Measurements from ENCODE around the gene VAV2. TPM values are rescaled to one million over a fixed set of nuclear protein-coding genes. Genes with fewer than 3 reads are reported as not detected.

The VAV2 gene
- total and polyA plus RNA-seq, 9 of the 15 experiments (the other 6 are each of a cell fraction or from before 2014, with no cell fraction given): 0.01 to 2.7 (median 1.0) TPM; not detected in 1

- Histone ChIP-seq H4K20me1 (replicated peaks; ENCODE audit: control insufficient read depth, insufficient read depth, low read length) (peaks cover 32% of the 10 kb centered on the region), H3K27ac (ENCODE audit: extremely low read depth, low read depth, low read length) (no peak overlapping the region), H2AFZ (ENCODE audit: low read depth, low read length) (no peak overlapping the region), H3K4me1 (replicated peaks in 1 of 2; ENCODE audit: control insufficient read depth in 2 of 2, insufficient read depth in 2 of 2, low read length in 2 of 2) (peaks cover 0 to 6% of the 10 kb centered on the region in 2 experiments; a peak in 2 of 5 replicates), H3K9me1 (ENCODE audit: control insufficient read depth, insufficient read depth, low read length) (no peaks in the 10 kb centered on the region), H3K79me2 (ENCODE audit: control insufficient read depth, insufficient read depth, low read length) (no peaks in the 10 kb centered on the region), H3K9me3 (replicated peaks; ENCODE audit: control insufficient read depth, insufficient read depth, low read depth, low read length) (no peaks in the 10 kb centered on the region), H3K9ac (ENCODE audit: insufficient read depth in 1 of 2, low read depth in 2 of 2, low read length in 2 of 2) (no peak overlapping the region), H3K4me3 (no peak overlapping the region), H3K36me3 (ENCODE audit: control insufficient read depth, insufficient read depth, low read length) (no peaks in the 10 kb centered on the region), H3K4me2 (ENCODE audit: insufficient read depth, low read length) (no peak overlapping the region), H3K27me3 (ENCODE audit: control insufficient read depth in 2 of 2, insufficient read depth in 2 of 2, low read length in 2 of 2) (peaks cover 12 to 81% of the 10 kb centered on the region in 2 experiments)
- ATAC-seq: no peak
- ChIA-PET POLR2A (interaction anchor here (0.7 kb wide), 1 partner anchor 19 kb away, joined by 3 read pairs; no protein-coding TSS in a partner anchor), CTCF (ENCODE audit: low intra/inter-chr PET ratio) (no interaction called here)
- intact Hi-C loops (cut with micrococcal nuclease) (no loop called here), in situ Hi-C loops (cut with MboI) (no loop called here)
- 11% methylated on average over 7 of the region's 7 CpGs for WGBS (ENCODE audit: insufficient coverage, low coverage, missing lambda C conversion rate)
- FAIRE-seq: no peak
- no peak for TF ChIP-seq RFX7 (CRISPR knock-in tag; IDR thresholded peaks at IDR 0.05)
- no peak for TF ChIP-seq CBFA2T2 (conservative IDR thresholded peaks at IDR 0.05)
- TF ChIP-seq KLF6 (CRISPR knock-in tag; IDR thresholded peaks at IDR 0.05; ENCODE audit: borderline replicate concordance): no peak
- BruUV-seq (replicated peaks): no TSS peak
- no peak for DNase-seq (ENCODE audit: extremely low read depth in 1 of 4, low spot score in 3 of 4)
These were observed 147.7 kb downstream of the VAV2 start for GRCh38 chr9:133844398-133844784.

DNA sequence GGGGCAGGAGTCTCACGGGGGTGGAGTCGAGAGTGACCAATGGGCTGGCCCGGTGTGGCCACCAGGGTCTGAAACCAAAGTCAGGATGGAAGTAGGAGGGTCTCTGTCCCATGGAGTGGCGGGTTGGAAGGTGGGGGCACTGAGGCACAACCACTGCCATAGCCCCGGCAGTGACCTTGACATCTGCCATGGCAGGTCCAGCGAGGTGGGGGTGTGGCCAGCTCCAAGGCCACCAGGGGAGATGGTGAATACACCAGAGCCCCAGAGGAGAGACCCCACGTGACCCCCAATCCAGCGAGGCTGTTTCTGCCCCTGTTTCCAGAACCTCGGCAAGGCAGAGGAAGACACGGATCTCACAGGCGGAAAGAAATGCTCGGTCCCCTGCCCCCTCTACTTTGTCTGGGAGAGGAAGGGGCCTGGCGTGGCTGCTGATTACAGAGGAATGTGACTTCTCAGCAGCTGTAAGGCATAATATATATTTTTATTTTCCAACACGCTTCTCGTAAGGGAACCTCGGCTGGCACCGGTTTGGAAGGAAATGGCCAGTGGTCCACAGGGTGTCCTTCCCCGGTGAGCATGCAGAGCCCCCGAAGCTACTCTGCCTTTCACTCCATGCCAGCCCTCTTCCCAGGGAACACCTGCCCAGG, 148.2 kb downstream of the VAV2 start:
- H3K27ac ChIP-seq (ENCODE audit: extremely low read depth, low read depth, low read length): no peak overlapping the region
- 11% methylated on average over 19 of the region's 19 CpGs for WGBS (ENCODE audit: insufficient coverage, low coverage, missing lambda C conversion rate)
- ATAC-seq (no peak), FAIRE-seq (no peak), DNase-seq (ENCODE audit: extremely low read depth in 1 of 4, low spot score in 3 of 4) (no peak)
- intact Hi-C loops (cut with micrococcal nuclease) (no loop called here), in situ Hi-C loops (cut with MboI) (no loop called here)
- H3K4me3 ChIP-seq: no peak overlapping the region
- TF ChIP-seq PHTF2 (CRISPR knock-in tag; IDR thresholded peaks at IDR 0.05) (no peak), REST (IDR thresholded peaks at IDR 0.05; ENCODE audit: borderline replicate concordance) (no peak), REST (CRISPR knock-in tag; IDR thresholded peaks at IDR 0.05; ENCODE audit: low read depth) (no peak)
- no peaks in the 10 kb centered on the region for H3K79me2 ChIP-seq (ENCODE audit: control insufficient read depth, insufficient read depth, low read length)
- ChIA-PET CTCF (ENCODE audit: low intra/inter-chr PET ratio) (no interaction called here), POLR2A (no interaction called here)
- H3K9me1 ChIP-seq (ENCODE audit: control insufficient read depth, insufficient read depth, low read length): no peaks in the 10 kb centered on the region
- H4K20me1 ChIP-seq (replicated peaks; ENCODE audit: control insufficient read depth, insufficient read depth, low read length): peaks cover 27% of the 10 kb centered on the region
- H2AFZ ChIP-seq (ENCODE audit: low read depth, low read length): no peak overlapping the region
- H3K9me3 ChIP-seq (replicated peaks; ENCODE audit: control insufficient read depth, insufficient read depth, low read depth, low read length): no peaks in the 10 kb centered on the region
- no peak overlapping the region for H3K9ac ChIP-seq (ENCODE audit: insufficient read depth in 1 of 2, low read depth in 2 of 2, low read length in 2 of 2)
- H3K4me1 ChIP-seq (replicated peaks in 1 of 2; ENCODE audit: control insufficient read depth in 2 of 2, insufficient read depth in 2 of 2, low read length in 2 of 2): peaks cover 0 to 6% of the 10 kb centered on the region in 2 experiments; a peak in 2 of 5 replicates
- peaks cover 12 to 76% of the 10 kb centered on the region in 2 experiments for H3K27me3 ChIP-seq (ENCODE audit: control insufficient read depth in 2 of 2, insufficient read depth in 2 of 2, low read length in 2 of 2)
- H3K36me3 ChIP-seq (ENCODE audit: control insufficient read depth, insufficient read depth, low read length): no peaks in the 10 kb centered on the region
- BruUV-seq (replicated peaks): no TSS peak
- H3K4me2 ChIP-seq (ENCODE audit: insufficient read depth, low read length): no peak overlapping the region

Measured in K562 (cell line).